ENCODE results near the gene TMEM270.

GRCh38 chr7:73904219-73905137, 43.5 kb downstream of the TMEM270 start:
- TF ChIP-seq, protein P1, sequence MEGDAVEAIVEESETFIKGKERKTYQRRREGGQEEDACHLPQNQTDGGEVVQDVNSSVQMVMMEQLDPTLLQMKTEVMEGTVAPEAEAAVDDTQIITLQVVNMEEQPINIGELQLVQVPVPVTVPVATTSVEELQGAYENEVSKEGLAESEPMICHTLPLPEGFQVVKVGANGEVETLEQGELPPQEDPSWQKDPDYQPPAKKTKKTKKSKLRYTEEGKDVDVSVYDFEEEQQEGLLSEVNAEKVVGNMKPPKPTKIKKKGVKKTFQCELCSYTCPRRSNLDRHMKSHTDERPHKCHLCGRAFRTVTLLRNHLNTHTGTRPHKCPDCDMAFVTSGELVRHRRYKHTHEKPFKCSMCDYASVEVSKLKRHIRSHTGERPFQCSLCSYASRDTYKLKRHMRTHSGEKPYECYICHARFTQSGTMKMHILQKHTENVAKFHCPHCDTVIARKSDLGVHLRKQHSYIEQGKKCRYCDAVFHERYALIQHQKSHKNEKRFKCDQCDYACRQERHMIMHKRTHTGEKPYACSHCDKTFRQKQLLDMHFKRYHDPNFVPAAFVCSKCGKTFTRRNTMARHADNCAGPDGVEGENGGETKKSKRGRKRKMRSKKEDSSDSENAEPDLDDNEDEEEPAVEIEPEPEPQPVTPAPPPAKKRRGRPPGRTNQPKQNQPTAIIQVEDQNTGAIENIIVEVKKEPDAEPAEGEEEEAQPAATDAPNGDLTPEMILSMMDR (IDR thresholded peaks at IDR 0.05) = no peak
- no peak for TF ChIP-seq EZH2phosphoT487 (IDR thresholded peaks at IDR 0.05)

Data from neural progenitor cell (in vitro differentiated cells).